VCaP (cell line): ENCODE results near the gene ATP6V1C2.

Source experiments
- H3K27ac ChIP-seq: fragments of 450-650 bp; 2 replicates; pipeline ENCODE4 v1.5.1; 2017
- CTCF ChIP-seq: fragments of 450-650 bp; conservative IDR thresholded peaks from 2 replicates; pipeline ENCODE4 v1.5.1; 2017; ENCODE audit warnings: mild to moderate bottlenecking, moderate library complexity

ATP6V1C2 gene

GRCh38 chr2:10771786-10772185 lies 50.4 kb downstream of the ATP6V1C2 start:
- TF ChIP-seq CTCF = no peak
- H3K27ac ChIP-seq = no peak overlapping the region

- H3K27ac ChIP-seq = no peak overlapping the region
- no peak for TF ChIP-seq CTCF
These were observed 50.9 kb downstream of the ATP6V1C2 start for GRCh38 chr2:10772201-10772867.

GRCh38 chr2:10772868-10773215 lies 51.4 kb downstream of the ATP6V1C2 start:
- H3K27ac ChIP-seq = no peak overlapping the region
- TF ChIP-seq CTCF = no peak

- no peak overlapping the region for H3K27ac ChIP-seq
- TF ChIP-seq CTCF = no peak
These were observed 52.5 kb downstream of the ATP6V1C2 start for GRCh38 chr2:10773821-10774341.

GRCh38 chr2:10774394-10774793 lies 53.0 kb downstream of the ATP6V1C2 start:
- no peak overlapping the region for H3K27ac ChIP-seq

GRCh38 chr2:10775021-10775780 lies 53.8 kb downstream of the ATP6V1C2 start:
- H3K27ac ChIP-seq = no peak overlapping the region
- TF ChIP-seq CTCF = no peak

More at GRCh38 chr2:10774394-10774793, 53.0 kb downstream of the ATP6V1C2 start:
- TF ChIP-seq CTCF = no peak

- no peak overlapping the region for H3K27ac ChIP-seq
- TF ChIP-seq CTCF = no peak
These were observed 54.4 kb downstream of the ATP6V1C2 start for GRCh38 chr2:10775831-10776230.
